NCI-H69 (cell line): ENCODE results near the gene TTC7B.

Source experiments
- DNase-seq: peaks from one replicate; lab custom pipeline; 2025; lab: John Stamatoyannopoulos, UW

TTC7B gene

DNA sequence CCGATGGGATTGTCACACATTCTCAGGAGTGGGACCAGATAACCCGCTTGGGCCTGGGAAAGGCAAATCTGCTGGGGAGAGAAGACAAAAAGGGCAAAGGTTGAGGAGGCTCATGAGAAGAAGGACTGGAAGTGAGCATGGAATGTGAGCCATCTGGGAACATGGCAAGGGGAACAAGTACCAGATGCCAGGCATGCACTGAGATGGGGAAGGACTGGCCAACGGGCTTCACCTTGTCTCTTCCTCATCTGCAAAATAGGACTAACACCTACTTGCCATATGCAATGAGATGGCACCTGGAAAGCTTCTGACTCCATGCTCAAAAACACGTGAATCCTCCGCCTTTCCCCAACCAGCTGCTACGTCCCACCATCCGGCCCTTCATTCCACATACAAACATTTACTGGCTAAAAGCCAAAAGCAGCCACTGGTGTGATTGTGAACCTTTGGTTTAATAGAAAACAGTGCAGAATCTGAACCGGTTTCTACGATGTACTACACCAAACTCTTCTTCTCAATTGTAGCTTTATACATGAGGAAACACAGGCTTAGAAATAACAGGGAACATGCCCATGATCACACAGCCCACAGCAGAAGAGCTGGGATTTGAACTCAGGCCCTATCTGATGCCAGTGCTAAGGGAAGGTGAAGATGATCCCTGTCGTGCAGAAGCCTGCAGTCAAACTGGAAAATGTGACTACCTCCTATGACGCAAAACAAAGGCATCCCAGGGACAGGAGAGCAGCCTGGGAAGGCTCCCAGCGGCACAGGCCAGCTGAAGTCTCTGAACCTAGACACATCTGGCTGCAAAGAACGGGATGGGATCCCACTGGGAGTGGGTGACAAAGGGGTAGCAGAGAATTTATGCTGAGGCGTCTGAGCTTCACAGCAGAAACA is 112.1 kb downstream of the TTC7B start:
- DNase-seq, result peak; percentile 11

DNA sequence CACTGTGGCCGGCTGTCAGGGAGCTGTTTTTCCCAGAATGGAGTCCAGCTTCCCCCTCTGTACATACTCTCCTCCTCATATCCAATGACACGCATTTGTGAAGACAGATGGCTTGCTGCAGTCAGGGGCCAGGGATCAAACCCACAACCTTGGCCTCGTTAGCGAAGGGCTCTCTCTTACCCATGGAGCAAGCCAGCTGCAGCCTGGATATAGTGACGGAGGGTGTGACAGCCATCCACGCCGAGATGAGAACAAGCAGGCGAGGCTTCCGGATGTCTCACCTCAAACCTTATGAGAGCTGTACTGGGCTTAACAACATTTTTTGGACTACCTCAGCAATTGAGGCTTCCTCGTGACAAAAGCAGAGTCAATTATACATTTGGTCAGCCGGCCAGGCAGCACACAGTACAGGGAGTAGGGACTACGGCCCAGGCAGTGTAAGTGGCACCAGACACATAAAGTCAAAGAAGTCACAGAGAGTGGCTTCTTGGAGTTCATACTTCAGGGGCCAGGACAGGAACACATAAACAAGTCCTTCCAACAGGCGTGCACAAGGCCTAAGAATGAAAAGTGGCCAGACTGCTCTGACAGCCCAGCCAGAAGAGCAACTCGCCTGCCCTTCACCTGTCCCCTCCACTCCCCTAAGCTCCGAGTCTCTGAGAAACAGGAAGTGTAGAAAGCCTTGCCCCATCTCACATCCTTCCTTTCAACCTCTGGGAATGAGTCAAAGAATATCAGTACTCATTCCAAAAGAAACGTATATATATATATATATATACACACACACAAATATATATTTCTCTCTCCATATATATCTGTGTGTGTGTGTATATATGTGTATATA is 115.1 kb downstream of the TTC7B start:
- DNase-seq, result peak; percentile 14

DNA sequence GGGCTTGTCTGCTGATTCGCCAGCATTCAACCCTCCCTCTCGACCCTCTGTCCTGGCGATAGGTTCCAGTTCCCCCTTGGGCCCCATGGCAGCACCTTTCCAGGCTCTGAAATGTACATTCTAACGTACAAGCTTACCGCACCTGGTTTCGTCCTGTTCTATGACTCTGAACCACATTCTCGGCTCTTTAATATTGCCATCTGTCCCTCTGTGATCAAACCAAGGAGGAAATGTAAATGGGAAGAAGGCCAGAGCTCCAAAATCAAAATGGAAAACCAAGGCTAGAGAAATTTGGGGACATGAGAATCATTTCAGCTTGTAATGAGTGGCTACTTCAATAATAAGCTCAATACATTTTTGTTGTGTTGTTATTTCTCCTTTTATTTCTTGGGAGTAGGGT is 117.2 kb downstream of the TTC7B start:
- peak; percentile 44 for DNase-seq

DNA sequence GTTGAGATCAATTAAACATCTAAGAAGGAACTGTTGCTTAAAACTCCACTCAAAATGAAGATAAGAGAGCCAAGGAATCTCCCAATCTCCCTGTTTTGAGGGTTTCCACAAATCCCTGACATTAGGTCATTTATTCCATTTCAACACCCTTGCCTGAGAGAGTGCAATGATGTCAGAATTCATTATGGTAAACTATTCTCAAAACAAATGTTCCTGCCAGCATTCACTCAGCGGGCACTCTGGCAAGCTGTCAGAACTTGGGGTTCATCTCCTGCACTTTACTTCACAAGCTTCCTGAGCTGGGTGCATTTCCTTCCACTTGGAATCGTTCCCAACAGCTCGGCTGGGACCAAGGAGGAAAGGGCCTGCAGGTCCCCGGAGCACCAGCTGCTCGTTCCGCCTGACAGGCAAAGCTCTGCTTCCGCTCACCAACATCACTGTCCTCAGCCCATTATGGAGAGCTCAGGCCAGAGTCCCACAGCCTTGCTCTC is 117.8 kb downstream of the TTC7B start:
- DNase-seq, result peak; percentile 93

DNA sequence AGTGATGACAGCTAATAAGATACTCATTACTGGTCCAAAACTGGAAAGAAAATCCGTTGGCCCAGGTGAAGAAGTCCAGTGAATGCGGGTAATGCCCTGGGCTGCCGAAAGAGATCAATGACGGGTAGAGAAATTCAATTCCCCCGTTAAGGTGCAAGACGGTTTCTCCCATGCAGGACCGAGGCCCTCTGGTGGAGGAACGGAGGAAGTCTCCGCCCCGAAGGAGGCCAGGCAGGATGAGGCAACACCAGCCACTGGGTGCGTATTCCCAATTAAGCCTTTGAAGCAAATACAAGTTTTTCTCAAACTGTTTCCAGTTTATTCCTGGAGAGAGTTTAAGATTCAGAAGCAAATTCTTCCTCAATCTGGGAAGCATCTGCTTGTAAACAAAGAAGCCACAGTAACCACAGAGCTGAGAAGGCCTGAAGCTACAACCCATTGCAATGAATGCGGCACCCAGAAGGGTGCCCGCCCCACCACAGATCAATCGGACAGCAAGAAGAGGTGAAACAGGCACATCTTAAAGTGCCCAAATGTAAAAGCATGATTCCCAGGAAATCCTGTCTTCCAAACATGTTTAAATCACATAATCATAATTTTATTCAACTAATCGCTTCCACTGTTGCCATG is 118.5 kb downstream of the TTC7B start:
- DNase-seq, result peak; percentile 91

DNA sequence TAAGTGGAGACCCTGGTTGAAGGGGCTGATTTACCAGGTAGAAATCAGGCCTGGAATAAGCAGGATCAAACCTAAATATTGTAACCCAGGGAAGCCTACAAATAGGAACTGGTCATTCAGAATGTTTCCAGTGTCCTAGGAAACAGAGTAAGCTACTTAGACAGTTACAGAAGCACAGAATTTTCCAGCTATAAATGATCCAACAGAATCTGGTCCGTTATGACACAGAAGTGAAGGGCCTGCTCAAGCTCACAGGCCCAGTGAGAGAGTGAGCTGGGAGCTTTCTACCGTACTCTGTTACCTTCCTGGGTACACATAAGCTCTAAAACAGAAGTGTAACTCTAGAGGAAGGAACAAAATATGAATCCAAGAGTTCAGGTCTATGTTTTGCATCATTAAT is 119.1 kb downstream of the TTC7B start:
- peak; percentile 25 for DNase-seq

DNA sequence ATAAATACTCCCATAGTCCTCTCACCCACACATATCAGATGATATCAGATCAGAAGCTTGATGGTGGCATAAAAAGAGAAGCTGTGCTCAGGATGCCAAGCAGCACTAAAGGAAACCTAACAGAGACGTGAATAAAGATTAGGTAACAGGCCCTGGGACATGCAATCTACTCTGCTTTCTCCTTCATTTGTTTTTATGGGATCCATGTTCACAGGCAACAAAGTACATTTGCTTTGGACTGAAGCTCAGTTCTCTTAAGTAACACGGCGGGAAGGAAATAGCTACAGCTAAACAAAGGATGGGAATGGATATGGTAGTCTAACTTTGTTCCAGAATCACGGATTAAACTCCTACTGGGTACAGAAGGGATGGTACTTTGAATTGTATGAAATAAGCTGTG is 119.5 kb downstream of the TTC7B start:
- no peak for DNase-seq

DNA sequence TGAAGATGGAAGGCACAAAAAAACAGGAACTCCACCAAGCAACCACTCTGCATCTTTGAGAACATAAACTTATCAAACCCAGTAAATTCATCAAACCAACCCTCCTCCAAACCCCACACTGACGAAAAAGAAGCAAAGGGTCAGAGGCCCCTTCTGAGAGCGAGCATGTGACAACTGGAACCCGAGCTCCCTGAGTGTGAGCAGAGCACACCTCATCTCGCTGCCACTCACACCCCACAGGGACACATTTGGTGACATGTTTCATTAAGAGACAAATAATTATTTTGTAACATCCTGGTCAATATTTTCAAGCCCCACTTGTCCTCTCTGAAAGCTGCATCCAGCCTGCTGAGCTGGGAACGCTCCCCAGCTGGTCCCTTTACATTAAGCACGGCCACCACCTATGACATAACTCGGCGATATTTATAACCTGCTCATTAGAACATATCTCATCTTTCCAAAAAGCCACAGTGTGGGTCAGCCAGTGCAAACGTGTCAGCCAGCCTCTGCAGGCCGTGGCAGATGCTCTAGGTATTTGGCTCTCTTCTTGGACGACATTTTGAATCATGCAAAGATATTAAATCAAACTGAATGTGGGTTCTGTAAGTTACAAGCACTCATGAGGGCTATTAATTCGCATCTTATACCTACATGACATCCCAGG is 120.1 kb downstream of the TTC7B start:
- DNase-seq, result peak; percentile 54

DNA sequence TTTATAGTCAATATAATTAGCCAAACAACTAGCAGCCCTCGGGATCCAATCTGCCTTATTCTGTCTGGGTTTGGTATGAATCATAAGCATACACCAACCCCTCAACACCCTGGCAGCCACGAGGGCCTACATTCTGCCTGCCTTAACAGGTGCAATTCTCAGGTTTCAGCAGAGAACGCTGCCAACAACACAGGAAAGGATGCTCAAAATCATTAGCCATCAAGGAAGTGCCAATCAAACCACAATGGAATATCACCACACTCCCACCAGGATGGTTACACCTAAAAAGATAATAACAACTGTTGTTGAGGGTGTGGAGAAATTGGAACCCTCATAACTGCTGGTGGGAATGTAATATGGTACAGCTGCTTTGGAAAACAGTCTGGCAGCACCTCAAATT is 122.8 kb downstream of the TTC7B start:
- peak; percentile 80 for DNase-seq

DNA sequence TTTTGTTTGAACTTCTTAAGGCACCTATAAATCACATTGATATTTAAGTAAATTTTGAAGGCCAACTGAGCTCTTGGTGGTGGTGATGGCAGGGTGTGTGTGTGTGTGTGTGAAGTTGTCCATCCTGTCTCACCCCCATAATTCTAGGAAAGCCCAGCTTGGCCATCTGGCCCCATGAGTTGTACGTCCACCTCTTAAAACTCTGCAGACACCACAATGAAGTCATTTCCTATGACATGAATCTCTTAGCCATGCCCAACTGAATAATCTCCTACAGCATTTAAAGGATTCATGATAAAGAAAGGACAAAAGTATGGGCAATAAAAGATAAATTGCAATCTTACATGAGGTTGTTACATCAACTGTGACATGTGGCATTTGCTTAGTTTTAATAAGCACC is 123.4 kb downstream of the TTC7B start:
- DNase-seq, result peak; percentile 33

DNA sequence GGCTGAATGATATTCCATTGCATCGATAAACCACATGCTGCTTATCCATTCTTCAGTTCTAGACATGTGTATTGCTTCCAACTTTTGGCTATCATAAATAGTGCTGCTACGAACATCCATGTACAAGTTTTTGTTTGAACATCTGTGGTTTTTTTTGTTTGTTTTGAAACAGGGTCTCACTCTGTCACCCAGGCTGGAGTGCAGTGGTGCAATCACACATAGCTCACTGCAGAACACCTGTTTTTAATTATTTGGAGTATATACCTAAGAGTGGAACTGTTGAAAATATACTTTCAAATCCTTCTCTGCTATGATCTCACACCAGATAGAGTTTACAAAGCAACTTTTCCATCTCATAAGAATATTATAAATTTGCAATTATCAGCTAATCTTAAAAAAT is 124.2 kb downstream of the TTC7B start:
- no peak for DNase-seq

DNA sequence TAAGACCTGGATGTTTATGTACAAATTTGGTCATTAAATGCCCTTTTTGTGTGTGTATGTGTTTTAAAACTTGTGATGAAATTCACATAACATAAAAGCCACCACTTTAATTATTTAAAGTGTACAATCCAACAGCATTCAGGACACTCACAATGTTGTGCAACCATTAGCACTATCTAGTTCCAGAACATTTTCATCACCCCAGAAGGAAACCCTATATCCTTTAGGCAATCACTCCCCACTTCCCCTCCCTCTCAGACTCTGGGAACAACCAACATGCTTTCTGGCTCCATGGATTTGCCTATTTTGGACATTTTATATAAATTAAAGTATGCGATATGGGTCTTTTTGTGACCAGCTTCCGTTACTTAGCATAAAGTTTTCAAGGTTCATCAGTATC is 124.6 kb downstream of the TTC7B start:
- DNase-seq, result no peak

DNA sequence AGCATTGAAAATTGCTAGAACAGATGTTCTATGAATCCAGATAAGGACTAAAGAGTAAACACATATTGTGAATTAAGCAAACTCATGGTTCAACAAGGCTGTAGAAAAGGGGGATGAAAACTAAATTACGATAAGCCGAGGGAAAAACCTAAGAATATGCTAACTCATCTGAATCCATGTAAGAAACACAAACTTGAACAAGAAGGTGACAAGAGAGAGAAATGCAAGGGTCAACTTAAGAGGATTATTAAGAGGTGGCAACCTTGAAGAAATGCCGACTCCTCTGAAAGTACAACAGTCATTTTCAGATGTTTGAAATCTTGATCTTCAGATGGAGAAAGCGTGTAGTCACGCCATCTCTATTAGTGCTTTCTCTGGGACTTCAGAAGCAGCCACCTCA is 128.6 kb downstream of the TTC7B start:
- no peak for DNase-seq

DNA sequence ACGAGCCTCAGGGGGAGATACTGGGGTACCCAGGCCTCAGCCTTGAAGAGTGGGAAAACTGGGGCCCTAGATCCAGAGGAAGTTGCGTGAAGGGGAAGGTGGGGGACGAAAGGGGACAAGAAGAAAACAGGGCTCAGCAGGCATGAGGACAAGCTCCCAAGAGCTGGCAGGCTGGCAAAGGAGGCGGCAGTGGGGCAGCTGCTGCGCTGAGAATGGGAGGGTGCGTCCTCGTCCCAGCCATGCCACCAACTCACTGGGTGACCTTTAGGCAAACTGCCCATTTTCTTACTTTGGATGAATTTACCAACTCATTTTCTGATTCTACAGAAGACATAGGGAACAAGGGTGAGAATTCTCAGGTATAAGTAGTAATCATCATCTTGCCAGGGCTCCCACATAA is 133.6 kb downstream of the TTC7B start:
- no peak for DNase-seq

DNA sequence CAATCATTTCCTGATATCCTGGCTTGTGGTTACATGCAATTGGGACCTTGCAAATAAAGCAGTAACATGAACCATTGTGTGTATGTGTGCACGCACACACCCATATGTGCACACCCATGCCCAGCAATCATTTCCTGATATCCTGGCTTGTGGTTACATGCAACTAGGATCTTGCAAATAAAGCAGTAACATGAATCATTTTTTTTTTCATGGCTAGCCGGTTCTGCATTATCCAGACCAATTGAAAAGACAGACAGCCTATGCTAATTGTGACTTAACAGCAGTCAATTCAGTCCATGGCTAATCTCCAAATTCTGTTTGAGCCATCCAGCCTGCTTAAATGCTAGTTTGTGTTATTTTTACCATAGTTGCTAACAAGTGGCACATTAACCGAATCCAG is 134.3 kb downstream of the TTC7B start:
- DNase-seq, result no peak

DNA sequence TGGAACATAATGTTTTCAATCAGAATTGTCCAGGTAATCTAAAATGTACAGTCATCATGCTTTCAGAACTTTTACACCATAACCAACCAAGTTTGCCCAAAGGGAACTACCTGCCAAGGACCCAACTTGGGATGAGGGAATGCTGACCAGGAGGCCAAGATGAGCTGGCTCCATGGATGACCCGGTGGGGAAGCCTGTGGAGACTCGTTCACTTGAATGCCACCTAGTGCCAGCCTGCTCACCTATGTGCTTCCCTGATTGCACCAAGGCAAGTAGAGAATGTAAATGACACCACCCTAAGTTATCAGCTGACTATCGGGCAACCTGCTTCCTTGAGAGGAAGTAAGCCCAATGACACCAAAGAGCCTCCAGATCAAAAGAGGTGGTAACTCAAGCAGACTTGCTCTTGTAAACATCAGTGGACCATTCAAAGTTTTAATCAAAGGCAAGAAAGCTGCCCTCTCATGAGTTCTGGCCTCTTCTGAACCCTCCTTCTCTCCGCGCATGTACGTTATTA is 137.3 kb downstream of the TTC7B start:
- DNase-seq, result no peak

DNA sequence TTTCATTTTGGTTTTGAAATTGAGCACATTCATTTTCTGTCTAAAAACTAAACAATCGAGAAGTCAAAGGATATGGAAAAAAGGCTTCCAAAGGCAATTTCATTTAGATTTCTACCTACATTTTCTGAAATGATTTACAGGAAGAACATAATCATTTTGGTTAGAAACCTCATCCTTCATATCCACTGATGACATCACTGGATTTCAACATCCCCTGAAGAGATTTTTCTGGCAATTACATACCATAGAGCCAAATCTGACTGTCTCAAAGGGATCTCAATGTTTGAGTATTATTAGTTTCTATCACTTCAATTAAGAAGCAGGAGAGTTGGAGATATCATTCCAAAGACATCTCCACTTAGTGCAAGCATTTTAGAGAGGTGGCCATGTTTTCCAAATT is 137.8 kb downstream of the TTC7B start:
- no peak for DNase-seq

DNA sequence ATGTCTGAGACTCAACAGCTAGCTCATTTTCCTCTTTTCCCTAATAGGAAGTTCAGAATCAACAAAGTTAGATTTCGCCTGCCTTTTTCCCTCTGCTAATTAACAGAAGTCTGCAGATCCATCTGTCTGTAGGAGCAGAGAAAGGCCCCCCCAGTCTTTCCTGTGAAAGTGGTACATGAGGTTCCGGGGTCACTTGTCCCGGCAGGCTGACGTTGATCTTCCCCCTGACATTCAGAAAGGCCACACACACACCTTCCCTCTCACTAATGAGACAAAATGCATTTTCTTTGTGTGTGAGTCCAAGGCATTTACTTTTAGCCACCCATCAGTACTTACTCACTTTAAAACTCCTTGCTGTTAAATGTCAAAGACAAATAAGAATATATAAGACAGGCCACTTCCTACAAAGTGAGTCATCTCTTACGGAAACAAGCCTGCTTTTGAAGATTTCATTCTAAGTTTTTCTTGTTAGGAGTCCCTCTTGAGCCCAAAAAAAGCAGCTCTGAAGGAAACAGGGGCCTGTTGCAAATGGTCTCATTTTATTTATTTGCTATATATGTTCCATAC is 138.7 kb downstream of the TTC7B start:
- no peak for DNase-seq

DNA sequence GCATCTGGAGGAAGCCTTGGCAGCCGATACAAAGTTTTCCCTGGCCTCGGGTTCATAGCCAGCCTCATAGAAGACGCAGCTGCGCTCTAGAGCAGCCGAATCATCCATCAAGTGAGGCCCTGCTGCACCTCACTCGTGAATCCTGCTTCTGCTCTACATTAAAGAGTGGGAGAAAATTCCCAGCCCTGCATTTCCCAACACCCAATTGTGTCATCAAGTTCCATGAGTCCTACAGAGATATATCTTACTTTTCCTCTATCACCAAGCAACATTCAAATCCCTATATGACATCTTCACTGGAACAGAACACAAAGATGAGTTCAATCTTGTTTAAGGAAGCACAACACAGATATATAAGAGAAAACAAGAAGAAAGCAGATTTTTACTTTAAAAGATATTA is 139.3 kb downstream of the TTC7B start:
- DNase-seq, result no peak

DNA sequence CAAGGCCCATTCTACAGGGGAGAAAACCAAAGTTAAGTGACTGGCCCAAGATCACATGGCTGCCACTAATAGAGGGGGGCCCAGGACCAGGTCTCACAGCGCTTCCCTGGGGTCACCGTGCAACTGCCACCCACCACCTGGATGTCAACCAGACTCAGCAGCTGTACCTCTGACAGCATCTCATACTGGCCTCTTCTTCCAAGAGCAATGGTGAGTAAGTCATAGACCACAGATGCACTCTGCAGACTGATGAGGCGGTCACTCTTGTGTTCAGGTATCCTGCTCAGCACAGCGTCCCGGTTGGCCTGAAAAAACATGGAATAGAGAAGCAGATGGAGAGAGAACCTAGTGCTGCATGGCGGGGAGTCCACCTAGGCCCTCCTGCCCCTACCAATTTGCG is 139.9 kb downstream of the TTC7B start:
- DNase-seq, result no peak

DNA sequence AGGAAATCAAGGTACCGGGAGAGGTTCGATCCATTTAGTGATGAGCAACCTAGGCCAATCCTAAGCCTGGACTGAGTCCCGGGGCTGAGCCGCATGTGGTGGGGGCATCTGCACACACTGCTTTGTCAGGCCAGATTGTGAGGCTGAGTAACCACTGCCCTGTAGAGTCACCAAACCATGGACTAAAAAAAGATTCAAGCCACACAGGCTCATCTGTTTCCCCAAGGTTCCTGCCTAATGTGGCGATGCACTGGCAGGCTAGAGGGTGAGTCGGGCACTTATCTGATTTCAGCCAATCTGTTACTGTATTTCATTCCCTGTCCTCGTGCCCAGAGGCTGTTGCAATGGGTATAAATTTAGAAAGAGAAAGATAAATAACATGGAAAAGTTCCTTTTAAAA is 140.8 kb downstream of the TTC7B start:
- DNase-seq, result peak; percentile 25
